Astrocyte (in vitro differentiated cells and primary cell): ENCODE data around the gene MYCBPAP.

Experiments
- EZH2 ChIP-seq: IDR thresholded peaks from 2 replicates; pipeline ENCODE4 v1.6.1; 2012; ENCODE audit warnings: mild to moderate bottlenecking, low read length, inconsistent platforms; ENCODE audit not compliant: insufficient read depth
- TF ChIP-seq, protein P1 (sequence below): IDR thresholded peaks from 2 replicates; pipeline ENCODE4 v1.5.1; 2011; ENCODE audit warnings: low read depth, mild to moderate bottlenecking, inconsistent platforms, low read length, moderate library complexity; ENCODE audit not compliant: insufficient read depth

GRCh38 chr17:50460831-50461526 lies 47.3 kb upstream of the MYCBPAP start:
- TF ChIP-seq, protein P1, sequence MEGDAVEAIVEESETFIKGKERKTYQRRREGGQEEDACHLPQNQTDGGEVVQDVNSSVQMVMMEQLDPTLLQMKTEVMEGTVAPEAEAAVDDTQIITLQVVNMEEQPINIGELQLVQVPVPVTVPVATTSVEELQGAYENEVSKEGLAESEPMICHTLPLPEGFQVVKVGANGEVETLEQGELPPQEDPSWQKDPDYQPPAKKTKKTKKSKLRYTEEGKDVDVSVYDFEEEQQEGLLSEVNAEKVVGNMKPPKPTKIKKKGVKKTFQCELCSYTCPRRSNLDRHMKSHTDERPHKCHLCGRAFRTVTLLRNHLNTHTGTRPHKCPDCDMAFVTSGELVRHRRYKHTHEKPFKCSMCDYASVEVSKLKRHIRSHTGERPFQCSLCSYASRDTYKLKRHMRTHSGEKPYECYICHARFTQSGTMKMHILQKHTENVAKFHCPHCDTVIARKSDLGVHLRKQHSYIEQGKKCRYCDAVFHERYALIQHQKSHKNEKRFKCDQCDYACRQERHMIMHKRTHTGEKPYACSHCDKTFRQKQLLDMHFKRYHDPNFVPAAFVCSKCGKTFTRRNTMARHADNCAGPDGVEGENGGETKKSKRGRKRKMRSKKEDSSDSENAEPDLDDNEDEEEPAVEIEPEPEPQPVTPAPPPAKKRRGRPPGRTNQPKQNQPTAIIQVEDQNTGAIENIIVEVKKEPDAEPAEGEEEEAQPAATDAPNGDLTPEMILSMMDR, result no peak
- no peak for TF ChIP-seq EZH2
